Erythroblast (primary cell): ENCODE results near the gene EZH2.

ENCODE experiments used
- GATA1 ChIP-seq: IDR thresholded peaks from 2 replicates; pipeline ENCODE4 v1.6.1; 2011; ENCODE audit warnings: low read depth, mild to moderate bottlenecking, control low read depth, low read length, moderate library complexity
- POLR2A ChIP-seq: IDR thresholded peaks from 2 replicates; pipeline ENCODE4 v1.6.1; 2011; ENCODE audit warnings: mild to moderate bottlenecking, low read length

GRCh38 chr7:148772297-148773089 lies 111.6 kb downstream of the EZH2 start:
- TF ChIP-seq POLR2A (no peak), GATA1 (no peak)
